Stimulated activated naive CD4-positive, alpha-beta T cell (primary cell): ENCODE measurements around the gene CLTB.
"Not testable (repeated sequence)": the region's sequence is repeated elsewhere in the genome, so short reads cannot be mapped to it uniquely, and the experiment has no call there.

Experiments
- DNase-seq, 6 experiments: peaks; one replicate each; lab custom pipeline; 2025; lab: John Stamatoyannopoulos, UW

The CLTB gene

GRCh38 chr5:176427971-176428370, 11.6 kb upstream of the CLTB start:
- no peak for DNase-seq

GRCh38 chr5:176426876-176427275, 10.5 kb upstream of the CLTB start:
- no peak for DNase-seq

DNA sequence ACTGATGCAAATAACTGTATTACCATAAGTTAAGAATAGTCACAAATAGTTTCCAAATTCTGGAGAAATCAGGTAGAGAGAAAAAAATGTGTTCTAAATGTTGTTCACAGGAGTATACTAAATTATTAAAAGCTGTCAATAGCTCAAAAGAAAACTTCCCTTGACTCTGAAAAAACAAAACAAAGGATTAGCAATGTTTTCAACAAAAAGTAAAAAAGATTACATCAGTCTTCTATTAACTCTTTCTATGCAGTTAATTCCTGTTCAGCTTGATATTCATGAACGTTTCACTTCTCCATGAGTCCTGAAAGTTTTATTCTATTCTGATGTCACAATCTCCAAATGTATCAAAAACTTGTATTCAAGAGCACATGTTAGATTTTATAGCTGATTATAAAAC, 9.5 kb upstream of the CLTB start:
- DNase-seq = no peak

GRCh38 chr5:176425138-176425537, 8.8 kb upstream of the CLTB start:
- no peak for DNase-seq

GRCh38 chr5:176424181-176424580, 7.8 kb upstream of the CLTB start:
- no peak for DNase-seq

DNA sequence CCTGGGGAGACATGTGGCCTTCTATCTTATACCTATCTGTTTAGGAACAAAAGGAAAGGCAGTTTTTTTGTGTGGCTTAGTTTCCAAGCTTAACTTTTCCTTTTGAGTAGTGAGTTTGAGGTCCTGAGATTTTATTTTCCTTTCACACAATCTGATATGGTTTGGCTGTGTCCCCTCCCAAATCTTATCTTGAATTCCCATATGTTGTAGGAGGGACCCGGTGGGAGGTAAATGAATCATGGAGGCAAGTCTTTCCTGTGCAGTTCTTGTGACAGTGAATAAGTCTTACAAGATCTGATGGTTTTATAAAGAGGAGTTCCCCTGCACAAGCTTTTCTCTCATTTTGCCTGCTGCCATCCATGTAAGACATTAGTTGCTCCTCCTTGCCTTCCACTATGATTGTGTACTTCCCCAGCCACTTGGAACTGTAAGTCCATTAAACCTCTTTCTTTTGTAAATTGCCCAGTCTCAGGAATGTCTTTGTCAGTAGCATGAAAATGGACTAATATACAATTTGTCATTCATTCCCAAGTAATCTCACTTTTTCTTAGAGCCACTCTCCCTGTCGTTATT, 4.7 kb upstream of the CLTB start:
- no peak for DNase-seq

- no peak for DNase-seq
These were observed 3.7 kb upstream of the CLTB start for GRCh38 chr5:176420086-176420485.

DNA sequence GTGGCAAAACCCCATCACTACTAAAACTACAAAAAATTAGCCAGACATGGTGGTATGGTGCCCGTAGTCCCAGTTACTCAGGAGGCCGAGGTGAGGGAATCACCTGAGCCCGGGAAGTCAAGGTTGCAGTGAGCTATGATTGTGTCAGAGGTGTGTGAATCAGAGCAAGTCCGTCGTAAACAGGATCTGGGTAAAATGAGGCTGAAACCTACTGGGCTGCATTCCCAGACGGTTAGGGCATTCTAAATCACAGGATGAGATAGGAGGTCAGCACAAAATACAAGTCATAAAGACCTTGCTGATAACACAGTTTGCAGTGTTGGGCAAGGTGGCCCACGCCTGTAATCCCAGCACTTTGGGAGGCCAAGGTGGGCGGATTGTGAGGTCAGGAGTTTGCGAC, 1.9 kb upstream of the CLTB start:
- no peak for DNase-seq

- no peak for DNase-seq
These were observed 626 bp upstream of the CLTB start for GRCh38 chr5:176416965-176417364.

- DNase-seq = peak in 1 of 6 experiments; percentile 25
These were observed 943 bp downstream of the CLTB start for GRCh38 chr5:176415240-176415951.

DNA sequence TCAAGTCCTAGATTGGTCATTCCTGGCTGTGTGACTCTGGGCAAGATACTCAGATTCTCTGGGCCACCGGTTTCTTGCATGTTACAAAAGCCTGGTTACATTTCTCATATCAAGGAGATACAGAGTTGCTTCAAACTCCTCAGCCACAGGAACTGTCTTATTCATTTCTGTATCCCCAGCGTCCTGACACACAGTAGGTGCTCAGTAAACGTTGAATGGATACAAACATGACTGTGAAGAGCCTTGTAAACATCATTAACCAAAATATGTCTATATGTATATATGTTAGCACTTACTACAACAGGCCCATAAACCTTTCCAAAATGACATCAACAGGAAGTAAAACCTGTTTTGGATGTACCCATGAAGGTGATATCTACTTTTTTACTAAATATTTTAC, 1.6 kb downstream of the CLTB start:
- DNase-seq = peak in 1 of 6 experiments; percentile 24

GRCh38 chr5:176413709-176414191, 2.6 kb downstream of the CLTB start:
- DNase-seq = no peak

DNA sequence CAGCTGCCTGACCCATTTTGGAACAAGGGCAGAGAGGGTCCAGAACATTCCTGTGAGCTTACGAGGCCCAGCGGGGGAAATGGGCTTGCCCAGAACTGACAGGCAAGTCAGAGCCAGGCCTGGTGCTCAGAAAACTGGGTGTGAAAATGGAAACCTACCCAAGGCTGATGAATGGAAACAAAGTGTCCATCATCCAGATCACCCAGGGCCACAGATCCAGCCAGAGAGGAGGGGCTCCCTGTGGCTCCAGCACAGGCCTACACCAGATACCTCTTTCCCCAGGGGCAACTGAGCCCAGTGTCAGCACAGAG, 3.1 kb downstream of the CLTB start:
- DNase-seq = no peak

- no peak for DNase-seq
These were observed 3.7 kb downstream of the CLTB start for GRCh38 chr5:176412517-176413254.

- DNase-seq = no peak
These were observed 5.7 kb downstream of the CLTB start for GRCh38 chr5:176410486-176411180.

DNA sequence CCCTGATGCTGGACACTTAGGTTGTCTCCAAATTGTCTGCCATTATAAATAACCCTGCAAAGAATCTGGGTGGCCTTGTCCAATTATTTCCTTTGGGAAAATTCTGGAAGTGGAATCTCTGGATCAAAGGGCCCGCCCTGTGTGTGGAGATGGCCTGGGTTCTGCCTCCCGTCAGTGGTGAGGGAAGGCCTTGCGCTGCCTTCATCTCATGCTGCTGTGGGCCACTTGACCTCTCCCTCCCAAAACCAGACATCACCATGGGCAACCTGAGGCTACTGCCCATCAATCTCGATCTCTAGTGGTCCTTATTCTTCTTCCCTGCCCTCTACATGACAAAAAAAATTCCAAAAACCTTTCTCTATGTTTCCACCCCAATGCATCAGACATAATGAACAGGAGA, 6.6 kb downstream of the CLTB start:
- DNase-seq = no peak

GRCh38 chr5:176408590-176408989, 7.7 kb downstream of the CLTB start:
- DNase-seq = no peak

GRCh38 chr5:176408252-176408573, 8.1 kb downstream of the CLTB start:
- not testable (repeated sequence) for DNase-seq

DNA sequence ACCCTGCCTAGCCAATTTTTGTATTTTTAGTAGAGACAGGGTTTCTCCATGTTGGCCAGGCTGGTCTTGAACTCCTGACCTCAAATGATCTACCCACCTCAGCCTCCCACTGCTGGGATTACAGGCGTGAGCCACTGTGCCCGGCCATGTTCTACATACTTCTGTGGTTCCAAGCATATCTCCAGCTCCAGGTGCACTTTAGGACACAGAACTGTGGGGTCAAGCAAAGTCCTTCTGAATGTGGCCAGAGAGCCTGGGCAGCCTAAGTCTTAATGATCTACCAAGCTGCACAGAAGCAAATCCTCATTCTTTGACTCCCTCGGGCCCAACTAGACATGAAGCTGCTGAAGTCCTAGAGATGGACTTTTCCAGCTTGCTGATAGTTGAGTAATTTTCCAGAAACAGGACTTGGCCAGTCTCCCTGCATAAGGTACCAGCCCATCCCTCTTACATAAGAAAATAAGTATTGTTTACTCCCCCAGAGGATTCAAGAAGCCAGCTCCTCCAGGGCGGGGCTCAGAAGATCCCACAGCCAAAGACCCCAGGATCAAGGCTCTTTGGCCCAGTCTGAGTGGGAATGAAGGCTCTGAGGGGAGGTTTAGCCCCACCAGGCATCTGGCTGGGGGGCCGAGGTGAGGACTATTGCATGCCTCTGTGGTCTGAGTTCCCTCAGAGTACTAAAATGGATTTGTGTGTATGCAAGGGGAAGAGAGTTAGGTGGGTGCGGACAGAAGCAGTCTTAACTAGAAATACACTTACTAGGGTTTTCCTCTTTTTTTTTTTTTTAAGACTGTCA, 8.7 kb downstream of the CLTB start:
- DNase-seq = no peak

GRCh38 chr5:176406436-176407052, 9.8 kb downstream of the CLTB start:
- DNase-seq = no peak

- no peak for DNase-seq
These were observed 10.5 kb downstream of the CLTB start for GRCh38 chr5:176405656-176406435.
